HG02798 (cell line): Measurements from ENCODE around the gene FILIP1.

ENCODE experiments used
- ATAC-seq: cut with Tn5 transposase; IDR thresholded peaks from one replicate; pipeline ENCODE4 v1.9.1; 2021; ENCODE audit warnings: mild to moderate bottlenecking; ENCODE audit not compliant: unreplicated experiment, poor library complexity

The FILIP1 gene

GRCh38 chr6:75347898-75348610 is 145.5 kb downstream of the FILIP1 start:
- no peak for ATAC-seq

- no peak for ATAC-seq
These were observed 148.2 kb downstream of the FILIP1 start for GRCh38 chr6:75345413-75345812.

GRCh38 chr6:75344455-75344854 is 149.1 kb downstream of the FILIP1 start:
- ATAC-seq, result no peak

GRCh38 chr6:75344021-75344420 is 149.6 kb downstream of the FILIP1 start:
- no peak for ATAC-seq

GRCh38 chr6:75337835-75338580 is 155.6 kb downstream of the FILIP1 start:
- no peak for ATAC-seq

GRCh38 chr6:75334266-75335040 is 159.1 kb downstream of the FILIP1 start:
- no peak for ATAC-seq

GRCh38 chr6:75333676-75334200 is 159.9 kb downstream of the FILIP1 start:
- ATAC-seq, result no peak

- ATAC-seq, result no peak
These were observed 162.4 kb downstream of the FILIP1 start for GRCh38 chr6:75331151-75331550.

GRCh38 chr6:75329703-75330102 is 163.9 kb downstream of the FILIP1 start:
- ATAC-seq, result no peak

- no peak for ATAC-seq
These were observed 165.8 kb downstream of the FILIP1 start for GRCh38 chr6:75327807-75328206.

- ATAC-seq, result no peak
These were observed 166.9 kb downstream of the FILIP1 start for GRCh38 chr6:75326557-75327258.

GRCh38 chr6:75318900-75319299 is 174.7 kb downstream of the FILIP1 start:
- ATAC-seq, result no peak

GRCh38 chr6:75317503-75318206 is 175.9 kb downstream of the FILIP1 start:
- no peak for ATAC-seq

GRCh38 chr6:75315978-75316377 is 177.6 kb downstream of the FILIP1 start:
- no peak for ATAC-seq

GRCh38 chr6:75308250-75308988 is 185.2 kb downstream of the FILIP1 start:
- no peak for ATAC-seq

GRCh38 chr6:75307364-75308004 is 186.1 kb downstream of the FILIP1 start:
- no peak for ATAC-seq

- no peak for ATAC-seq
These were observed 187.5 kb downstream of the FILIP1 start for GRCh38 chr6:75306064-75306463.

GRCh38 chr6:75305573-75305972 is 188.0 kb downstream of the FILIP1 start:
- no peak for ATAC-seq
